Measurements from ENCODE around the gene LANCL2.

GRCh38 chr7:55411844-55412243 lies 46.7 kb downstream of the LANCL2 start:
- TF ChIP-seq CTCF (IDR thresholded peaks at IDR 0.05) (no peak), ZFX (IDR thresholded peaks at IDR 0.05; ENCODE audit: borderline replicate concordance) (no peak)

Measured in 22Rv1 (cell line).